WERI-Rb-1 (cell line): Measurements from ENCODE around the gene SEMA3A.
A peak's percentile ranks its signal among the peaks of the same experiment; 100 is the strongest.

ENCODE experiments used
- DNase-seq: peaks from one replicate; pipeline ENCODE4 v3.0.0-alpha.2; 2020
- H3K27ac ChIP-seq: fragments of 250-450 bp; sonication (Bioruptor Pico); 2 replicates; pipeline ENCODE4 v1.5.1; 2020; ENCODE audit warnings: mild to moderate bottlenecking, moderate library complexity
- H3K27me3 ChIP-seq: fragments of 250-450 bp; sonication (Bioruptor Pico); 2 replicates; pipeline ENCODE4 v1.5.1; 2021; ENCODE audit warnings: mild to moderate bottlenecking, low read depth, moderate library complexity; ENCODE audit not compliant: insufficient read depth, severe bottlenecking
- H3K36me3 ChIP-seq: fragments of 250-450 bp; sonication (Bioruptor Pico); 2 replicates; pipeline ENCODE4 v1.5.1; 2020; ENCODE audit warnings: mild to moderate bottlenecking, moderate library complexity
- H3K4me3 ChIP-seq: 2 replicates; pipeline ENCODE4 v1.5.1; 2011; ENCODE audit warnings: low read depth, mild to moderate bottlenecking, control low read depth, low read length
- H3K9me3 ChIP-seq: fragments of 250-450 bp; sonication (Bioruptor Pico); 2 replicates; pipeline ENCODE4 v1.5.1; 2021; ENCODE audit warnings: mild to moderate bottlenecking, moderate library complexity; ENCODE audit not compliant: severe bottlenecking
- CTCF ChIP-seq: IDR thresholded peaks from 2 replicates; pipeline ENCODE4 v1.5.1; 2011; ENCODE audit warnings: low read depth, mild to moderate bottlenecking, control low read depth, inconsistent platforms, low read length

Gene SEMA3A

GRCh38 chr7:84207025-84207424 is 12.4 kb upstream of the SEMA3A start:
- Histone ChIP-seq H3K4me3 (no peak overlapping the region), H3K27ac (no peak overlapping the region), H3K36me3 (no peaks in the 10 kb centered on the region), H3K27me3 (no peaks in the 10 kb centered on the region), H3K9me3 (no peaks in the 10 kb centered on the region)
- no peak for DNase-seq
- TF ChIP-seq CTCF: no peak

- DNase-seq: no peak
- Histone ChIP-seq H3K36me3 (no peaks in the 10 kb centered on the region), H3K4me3 (no peak overlapping the region), H3K27me3 (no peaks in the 10 kb centered on the region), H3K27ac (no peak overlapping the region), H3K9me3 (no peaks in the 10 kb centered on the region)
- no peak for TF ChIP-seq CTCF
Measured at GRCh38 chr7:84204655-84205054, 10.1 kb upstream of the SEMA3A start.

GRCh38 chr7:84202855-84203254 is 8.3 kb upstream of the SEMA3A start:
- no peaks in the 10 kb centered on the region for H3K9me3 ChIP-seq
- no peak for DNase-seq
- no peak for TF ChIP-seq CTCF
- no peaks in the 10 kb centered on the region for H3K27me3 ChIP-seq
- H3K36me3 ChIP-seq: no peaks in the 10 kb centered on the region
- H3K27ac ChIP-seq: no peak overlapping the region
- H3K4me3 ChIP-seq: no peak overlapping the region

- TF ChIP-seq CTCF: no peak
- Histone ChIP-seq H3K4me3 (no peak overlapping the region), H3K27ac (no peak overlapping the region), H3K9me3 (no peaks in the 10 kb centered on the region), H3K36me3 (no peaks in the 10 kb centered on the region), H3K27me3 (no peaks in the 10 kb centered on the region)
- DNase-seq: no peak
Measured at GRCh38 chr7:84200859-84201258, 6.3 kb upstream of the SEMA3A start.

- Histone ChIP-seq H3K9me3 (no peaks in the 10 kb centered on the region), H3K27me3 (no peaks in the 10 kb centered on the region), H3K36me3 (no peaks in the 10 kb centered on the region), H3K27ac (no peak overlapping the region), H3K4me3 (no peak overlapping the region)
- TF ChIP-seq CTCF: no peak
- no peak for DNase-seq
Measured at GRCh38 chr7:84199216-84199615, 4.6 kb upstream of the SEMA3A start.

- Histone ChIP-seq H3K9me3 (no peaks in the 10 kb centered on the region), H3K27ac (no peak overlapping the region), H3K27me3 (no peaks in the 10 kb centered on the region), H3K36me3 (no peaks in the 10 kb centered on the region), H3K4me3 (peak overlapping the region; percentile 79)
- DNase-seq: no peak
- TF ChIP-seq CTCF: no peak
Measured at GRCh38 chr7:84196084-84196503, 1.5 kb upstream of the SEMA3A start.
